ENCODE results near the gene PARL. TPM values are rescaled to one million over a fixed set of nuclear protein-coding genes. Genes with fewer than 3 reads are reported as not detected.

The PARL gene
- total RNA-seq, 2 donors from 2014 or later: 31.5 to 44.3 TPM

DNA sequence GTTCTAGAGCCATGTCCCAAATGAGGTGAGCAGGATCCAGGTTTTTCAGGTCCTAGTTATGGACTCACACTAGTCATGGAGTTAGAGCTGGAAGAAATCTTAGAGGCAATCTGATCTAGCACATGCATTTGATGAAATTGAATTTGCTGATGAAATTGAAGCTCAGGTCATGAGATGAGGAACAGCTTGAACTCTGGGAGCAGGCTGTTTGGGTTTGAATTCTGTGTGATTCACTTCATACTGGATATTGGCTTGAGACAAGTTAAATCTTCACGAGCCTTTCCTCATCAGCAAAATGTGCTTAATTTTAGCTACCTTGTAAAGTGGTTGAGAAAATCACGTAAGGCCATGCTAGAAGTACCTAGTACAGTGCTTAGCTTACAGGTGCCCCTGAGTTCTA lies 33.5 kb upstream of the PARL start:
- H3K4me1 ChIP-seq (replicated peaks): no peaks in the 10 kb centered on the region
- intact Hi-C loops (cut with DNase I): no loop called here
- 68% methylated on average over 2 of the region's 2 CpGs for WGBS
- H3K9me3 ChIP-seq: no peaks in the 10 kb centered on the region
- H3K4me3 ChIP-seq: no peak overlapping the region
- TF ChIP-seq CTCF (IDR thresholded peaks at IDR 0.05) (no peak), POLR2A (IDR thresholded peaks at IDR 0.05) (no peak), POLR2AphosphoS5 (IDR thresholded peaks at IDR 0.05) (no peak)
- H3K27me3 ChIP-seq (replicated peaks; ENCODE audit: insufficient read depth): no peaks in the 10 kb centered on the region
- DNase-seq (ENCODE audit: low spot score): no peak
- H3K27ac ChIP-seq: no peak overlapping the region
- no peaks in the 10 kb centered on the region for H3K36me3 ChIP-seq

DNA sequence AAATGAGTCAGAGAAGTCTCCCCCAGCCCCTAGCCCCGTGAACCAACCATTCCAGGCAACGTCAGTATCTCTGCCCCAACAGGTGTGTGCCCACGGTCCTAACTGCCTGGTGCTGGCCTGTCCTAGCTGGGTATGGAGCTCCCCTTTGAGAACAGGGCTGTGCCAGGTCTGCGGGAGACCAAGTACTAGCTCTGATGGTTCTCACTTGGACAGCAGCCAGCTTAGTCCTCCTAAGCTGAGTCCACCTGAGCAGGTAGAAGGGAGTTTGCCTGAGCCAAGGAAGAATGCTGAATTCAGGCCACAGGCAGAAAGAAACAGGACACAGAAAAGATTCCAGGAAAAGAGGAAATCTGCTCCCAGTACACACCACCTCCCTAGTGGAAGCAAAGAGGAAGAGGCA lies 33.1 kb upstream of the PARL start:
- H3K9me3 ChIP-seq: no peaks in the 10 kb centered on the region
- intact Hi-C loops (cut with DNase I): no loop called here
- H3K4me3 ChIP-seq: no peak overlapping the region
- no peak overlapping the region for H3K27ac ChIP-seq
- H3K4me1 ChIP-seq (replicated peaks): no peaks in the 10 kb centered on the region
- DNase-seq (ENCODE audit: low spot score): no peak
- no peaks in the 10 kb centered on the region for H3K27me3 ChIP-seq (replicated peaks; ENCODE audit: insufficient read depth)
- no peak for TF ChIP-seq POLR2AphosphoS5 (IDR thresholded peaks at IDR 0.05)
- TF ChIP-seq CTCF (IDR thresholded peaks at IDR 0.05): no peak
- no peak for TF ChIP-seq POLR2A (IDR thresholded peaks at IDR 0.05)
- H3K36me3 ChIP-seq: no peaks in the 10 kb centered on the region
- WGBS: 84% methylated on average over 4 of the region's 4 CpGs

GRCh38 chr3:183914856-183915255 lies 30.2 kb upstream of the PARL start:
- H3K27me3 ChIP-seq (replicated peaks; ENCODE audit: insufficient read depth): no peaks in the 10 kb centered on the region
- H3K4me1 ChIP-seq (replicated peaks): no peaks in the 10 kb centered on the region
- no peak for DNase-seq (ENCODE audit: low spot score)
- WGBS: 82% methylated on average over 5 of the region's 5 CpGs
- no peak overlapping the region for H3K27ac ChIP-seq
- no peak for TF ChIP-seq POLR2A (IDR thresholded peaks at IDR 0.05)
- TF ChIP-seq POLR2AphosphoS5 (IDR thresholded peaks at IDR 0.05): no peak
- TF ChIP-seq CTCF (IDR thresholded peaks at IDR 0.05): no peak
- intact Hi-C loops (cut with DNase I): no loop called here
- H3K36me3 ChIP-seq: no peaks in the 10 kb centered on the region
- H3K9me3 ChIP-seq: no peaks in the 10 kb centered on the region
- no peak overlapping the region for H3K4me3 ChIP-seq

- Histone ChIP-seq H3K4me1 (replicated peaks) (no peaks in the 10 kb centered on the region), H3K27me3 (replicated peaks; ENCODE audit: insufficient read depth) (no peaks in the 10 kb centered on the region), H3K4me3 (no peak overlapping the region), H3K27ac (no peak overlapping the region), H3K9me3 (no peaks in the 10 kb centered on the region), H3K36me3 (no peaks in the 10 kb centered on the region)
- no peak for DNase-seq (ENCODE audit: low spot score)
- intact Hi-C loops (cut with DNase I): no loop called here
- TF ChIP-seq CTCF (IDR thresholded peaks at IDR 0.05) (no peak), POLR2AphosphoS5 (IDR thresholded peaks at IDR 0.05) (no peak), POLR2A (IDR thresholded peaks at IDR 0.05) (no peak)
- WGBS: 67% methylated on average over 9 of the region's 9 CpGs
Observed at GRCh38 chr3:183913580-183913920, 28.9 kb upstream of the PARL start.

- H3K27me3 ChIP-seq (replicated peaks; ENCODE audit: insufficient read depth): no peaks in the 10 kb centered on the region
- H3K4me3 ChIP-seq: no peak overlapping the region
- no peak for TF ChIP-seq POLR2A (IDR thresholded peaks at IDR 0.05)
- no peak for TF ChIP-seq POLR2AphosphoS5 (IDR thresholded peaks at IDR 0.05)
- no peak for TF ChIP-seq CTCF (IDR thresholded peaks at IDR 0.05)
- no peaks in the 10 kb centered on the region for H3K4me1 ChIP-seq (replicated peaks)
- WGBS: 89% methylated on average over 10 of the region's 10 CpGs
- intact Hi-C loops (cut with DNase I): no loop called here
- no peak for DNase-seq (ENCODE audit: low spot score)
- H3K27ac ChIP-seq: no peak overlapping the region
- no peaks in the 10 kb centered on the region for H3K9me3 ChIP-seq
- no peaks in the 10 kb centered on the region for H3K36me3 ChIP-seq
Observed at GRCh38 chr3:183912895-183913579, 28.4 kb upstream of the PARL start.
